ENCODE results near the gene SKI. TPM values are rescaled to one million over a fixed set of nuclear protein-coding genes. Genes with fewer than 3 reads are reported as not detected.

SKI gene
- total and polyA plus RNA-seq, 2 experiments from 2014 or later: 9.3 to 66.8 TPM

GRCh38 chr1:2196901-2197638 lies 31.0 kb upstream of the SKI start:
- H3K4me1 ChIP-seq (ENCODE audit: insufficient read depth): peaks cover 12% of the 10 kb centered on the region; the same call in 1 of the 2 replicates
- no peak for ATAC-seq
- H3K27ac ChIP-seq (ENCODE audit: low read depth): no peak overlapping the region
- no peaks in the 10 kb centered on the region for H3K36me3 ChIP-seq (ENCODE audit: insufficient read depth)
- no peaks in the 10 kb centered on the region for H3K9me3 Mint-ChIP-seq
- H3K4me1 Mint-ChIP-seq: peaks cover 9% of the 10 kb centered on the region; the same call in 2 of the 3 replicates
- H3K27ac Mint-ChIP-seq: no peak overlapping the region
- H3K9me2 ChIP-seq (ENCODE audit: insufficient read depth): no peaks in the 10 kb centered on the region
- H3F3A ChIP-seq (replicated peaks; ENCODE audit: low read depth): 0 out of 2 replicates have a peak, but pooled peaks cover 4% of the 10 kb centered on the region
- no peak overlapping the region for H2AFZ ChIP-seq
- peaks cover 4% of the 10 kb centered on the region; the same call in 2 of the 3 replicates for H3K36me3 Mint-ChIP-seq (ENCODE audit: low read depth)
- H3K27me3 ChIP-seq (ENCODE audit: insufficient read depth): no peaks in the 10 kb centered on the region
- TF ChIP-seq ZNF331 (CRISPR knock-in tag; IDR thresholded peaks at IDR 0.05; ENCODE audit: low read depth) (no peak), ZNF462 (CRISPR knock-in tag; IDR thresholded peaks at IDR 0.05) (no peak), CTCF (conservative IDR thresholded peaks at IDR 0.05; ENCODE audit: low read depth in 2 of 2) (no peak), NANOG (IDR thresholded peaks at IDR 0.05; ENCODE audit: borderline replicate concordance) (no peak), ZNF114 (CRISPR knock-in tag; IDR thresholded peaks at IDR 0.05) (no peak), ETS1 (IDR thresholded peaks at IDR 0.05) (no peak)
- H3K79me2 ChIP-seq (replicated peaks; ENCODE audit: insufficient read depth): peaks cover 12% of the 10 kb centered on the region
- H3K4me2 ChIP-seq: no peak overlapping the region
- DNase-seq (ENCODE audit: low spot score): no peak
- no peak overlapping the region for H3K4me3 Mint-ChIP-seq
- peaks cover 10% of the 10 kb centered on the region for H3K27me3 Mint-ChIP-seq (ENCODE audit: insufficient read depth, low read depth, poor library complexity)
- no peak overlapping the region for H3K4me3 ChIP-seq
- H4K20me1 ChIP-seq (replicated peaks; ENCODE audit: insufficient read depth): no peaks in the 10 kb centered on the region

Measured in GM23338 (cell line).